Skeletal muscle tissue (tissue), 4 donors: ENCODE measurements around the gene NBEAL2. TPM values are rescaled to one million over a fixed set of nuclear protein-coding genes. Genes with fewer than 3 reads are reported as not detected.

ENCODE experiments used
- H3K27ac ChIP-seq: one replicate; pipeline ENCODE4 v1.7.0; 2013; ENCODE audit warnings: mild to moderate bottlenecking, low read depth, low read length, inconsistent platforms
- H3K27me3 ChIP-seq, 3 donors: one replicate each; pipeline ENCODE4 v1.7.0; 2013; ENCODE audit warnings: low read length in 3 of 3; ENCODE audit not compliant: control insufficient read depth in 3 of 3, insufficient read depth in 3 of 3
- H3K36me3 ChIP-seq, 3 donors: one replicate each; pipeline ENCODE4 v1.7.0; 2013; ENCODE audit warnings: low read length in 3 of 3; ENCODE audit not compliant: control insufficient read depth in 3 of 3, insufficient read depth in 3 of 3
- H3K4me1 ChIP-seq, 3 donors: one replicate each; pipeline ENCODE4 v1.7.0; 2013; ENCODE audit warnings: low read length in 3 of 3, mild to moderate bottlenecking in 3 of 3; ENCODE audit not compliant: control insufficient read depth in 3 of 3, insufficient read depth in 3 of 3
- H3K4me3 ChIP-seq, 3 donors: one replicate each; pipeline ENCODE4 v1.7.0; 2013; ENCODE audit warnings: low read length in 3 of 3
- H3K9ac ChIP-seq, 3 donors: one replicate each; pipeline ENCODE4 v1.7.0; 2013; ENCODE audit warnings: low read length in 3 of 3, mild to moderate bottlenecking in 3 of 3, moderate library complexity in 2 of 3, low read depth in 1 of 3
- H3K9me3 ChIP-seq, 3 donors: one replicate each; pipeline ENCODE4 v1.7.0; 2013; ENCODE audit warnings: low read length in 3 of 3; ENCODE audit not compliant: control insufficient read depth in 3 of 3
- total RNA-seq: library from RNA; depleted of rRNA; stranded (reverse); fragments of >200 nt; gene quantifications from one replicate; pipeline ENCODE4 v1.2.3, GENCODE V29; 2014
- donor health status: Osteomylitis.

The NBEAL2 gene
- total RNA-seq, 1 donor from 2014 or later = 5.2 TPM

GRCh38 chr3:46934498-46935167, 44.8 kb upstream of the NBEAL2 start:
- no peaks in the 10 kb centered on the region for H3K27me3 ChIP-seq
- H3K36me3 ChIP-seq = peaks cover 7 to 11% (median 8%) of the 10 kb centered on the region in 3 donors
- H3K4me1 ChIP-seq = peaks cover 81 to 97% (median 96%) of the 10 kb centered on the region in 3 donors
- no peaks in the 10 kb centered on the region for H3K9me3 ChIP-seq
- peak overlapping the region; percentile 9 to 63 (median 26) for H3K4me3 ChIP-seq
- peak overlapping the region; percentile 92 for H3K27ac ChIP-seq
- H3K9ac ChIP-seq = peak overlapping the region in 2 of 3 donors; percentile 45 to 72

- H3K4me1 ChIP-seq = peaks cover 77 to 98% (median 90%) of the 10 kb centered on the region in 3 donors
- no peaks in the 10 kb centered on the region for H3K27me3 ChIP-seq
- H3K9ac ChIP-seq = peak overlapping the region; percentile 45 to 72 (median 54)
- H3K36me3 ChIP-seq = peaks cover 11 to 17% (median 15%) of the 10 kb centered on the region in 3 donors
- no peaks in the 10 kb centered on the region for H3K9me3 ChIP-seq
- peak overlapping the region; percentile 92 for H3K27ac ChIP-seq
- peak overlapping the region; percentile 9 to 63 (median 26) for H3K4me3 ChIP-seq
Measured at GRCh38 chr3:46935168-46935858, 44.2 kb upstream of the NBEAL2 start.

DNA sequence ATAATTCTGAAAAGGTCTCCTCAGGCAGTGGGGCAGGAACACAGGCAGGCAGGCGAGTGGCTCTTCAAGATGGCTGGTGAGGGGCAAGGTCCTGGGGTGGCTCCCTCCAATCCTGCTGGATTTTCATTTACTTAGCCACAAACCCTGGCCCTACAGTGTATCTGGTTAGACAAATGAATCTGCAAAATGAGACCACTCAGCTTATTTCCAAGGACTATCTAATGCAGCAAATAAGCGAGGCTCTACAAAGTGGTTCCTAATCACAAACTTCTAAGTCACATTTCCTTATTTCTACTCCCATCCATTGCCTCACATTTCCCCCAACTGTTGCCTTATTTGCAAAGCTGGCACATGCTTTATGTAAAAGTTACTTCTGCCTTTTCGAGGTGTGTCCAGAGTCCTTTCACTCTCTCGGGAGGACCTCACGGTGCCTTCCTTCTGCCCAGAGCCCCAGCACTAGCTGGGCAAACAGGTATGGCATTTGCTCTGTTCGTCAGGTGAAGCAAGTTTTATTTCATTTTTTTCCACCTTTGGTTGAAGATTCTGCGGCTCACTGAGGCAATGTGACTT, 43.4 kb upstream of the NBEAL2 start:
- Histone ChIP-seq H3K36me3 (peaks cover 16 to 24% (median 22%) of the 10 kb centered on the region in 3 donors), H3K9ac (peak overlapping the region; percentile 53 to 66 (median 54)), H3K4me3 (peak overlapping the region in 1 of 3 donors; percentile 14), H3K9me3 (no peaks in the 10 kb centered on the region), H3K27ac (peak overlapping the region; percentile 92), H3K27me3 (no peaks in the 10 kb centered on the region), H3K4me1 (peaks cover 69 to 96% (median 83%) of the 10 kb centered on the region in 3 donors)

GRCh38 chr3:46936733-46937250, 42.7 kb upstream of the NBEAL2 start:
- peak overlapping the region; percentile 92 for H3K27ac ChIP-seq
- H3K4me3 ChIP-seq = no peak overlapping the region
- H3K4me1 ChIP-seq = peaks cover 62 to 89% (median 77%) of the 10 kb centered on the region in 3 donors
- H3K9ac ChIP-seq = peak overlapping the region; percentile 50 to 54 (median 54)
- H3K9me3 ChIP-seq = no peaks in the 10 kb centered on the region
- H3K36me3 ChIP-seq = peaks cover 16 to 24% (median 22%) of the 10 kb centered on the region in 3 donors
- no peaks in the 10 kb centered on the region for H3K27me3 ChIP-seq

DNA sequence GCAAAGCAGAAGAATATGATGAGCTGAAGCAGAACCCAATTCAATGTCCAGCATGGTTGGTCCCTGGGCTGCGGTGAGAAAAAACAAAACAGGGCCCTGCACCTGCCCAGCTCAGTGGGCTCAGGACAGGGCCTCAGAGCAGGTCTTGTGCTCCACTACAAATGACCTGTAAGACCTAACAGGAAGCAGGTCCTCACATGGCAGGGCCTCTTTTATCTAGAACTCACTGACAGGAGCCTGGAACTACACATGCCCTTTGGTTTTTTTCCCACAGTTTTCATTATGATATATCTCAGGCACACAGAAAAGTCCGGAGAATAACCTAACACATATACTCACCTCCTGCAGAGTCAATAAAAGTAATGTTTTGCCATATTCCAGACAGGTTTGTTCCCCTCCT, 41.3 kb upstream of the NBEAL2 start:
- H3K4me3 ChIP-seq = no peak overlapping the region
- peak overlapping the region; percentile 65 for H3K27ac ChIP-seq
- peaks cover 56 to 89% (median 75%) of the 10 kb centered on the region in 3 donors for H3K4me1 ChIP-seq
- H3K36me3 ChIP-seq = peaks cover 16 to 24% (median 22%) of the 10 kb centered on the region in 3 donors
- peak overlapping the region in 1 of 3 donors; percentile 35 for H3K9ac ChIP-seq
- no peaks in the 10 kb centered on the region for H3K9me3 ChIP-seq
- no peaks in the 10 kb centered on the region for H3K27me3 ChIP-seq

GRCh38 chr3:46939578-46940445, 39.7 kb upstream of the NBEAL2 start:
- peaks cover 58 to 91% (median 77%) of the 10 kb centered on the region in 3 donors for H3K4me1 ChIP-seq
- peaks cover 16 to 24% (median 22%) of the 10 kb centered on the region in 3 donors for H3K36me3 ChIP-seq

DNA sequence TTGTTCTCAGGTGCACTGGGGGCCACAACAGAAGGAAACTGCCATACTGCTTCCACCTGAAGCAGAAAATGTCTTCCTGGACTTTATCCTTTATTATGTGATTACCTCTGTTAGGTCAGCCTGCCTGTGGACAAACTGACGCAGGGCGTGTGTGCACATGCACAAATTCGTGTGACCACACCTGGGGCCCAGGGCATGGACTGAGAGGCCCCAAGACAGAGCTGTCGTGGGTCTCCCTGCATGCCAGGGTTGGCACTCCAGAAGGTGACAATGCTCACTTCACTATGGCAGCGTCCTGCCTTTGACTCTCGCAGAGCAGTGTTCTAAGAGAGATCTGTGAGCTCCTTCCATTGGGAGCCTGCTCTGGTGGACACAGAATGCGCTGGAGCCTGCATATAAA, 37.4 kb upstream of the NBEAL2 start:
- Histone ChIP-seq H3K9me3 (no peaks in the 10 kb centered on the region), H3K27ac (no peak overlapping the region), H3K27me3 (no peaks in the 10 kb centered on the region), H3K4me1 (peaks cover 51 to 88% (median 69%) of the 10 kb centered on the region in 3 donors), H3K9ac (no peak overlapping the region), H3K36me3 (peaks cover 16 to 24% (median 16%) of the 10 kb centered on the region in 3 donors), H3K4me3 (no peak overlapping the region)

More at GRCh38 chr3:46939578-46940445, 39.7 kb upstream of the NBEAL2 start:
- H3K4me3 ChIP-seq = no peak overlapping the region
- H3K9me3 ChIP-seq = no peaks in the 10 kb centered on the region
- H3K9ac ChIP-seq = peak overlapping the region; percentile 9 to 17 (median 16)
- no peaks in the 10 kb centered on the region for H3K27me3 ChIP-seq
- H3K27ac ChIP-seq = peak overlapping the region; percentile 65

GRCh38 chr3:46942481-46943236, 36.8 kb upstream of the NBEAL2 start:
- H3K4me3 ChIP-seq = no peak overlapping the region
- H3K36me3 ChIP-seq = peaks cover 16 to 19% (median 16%) of the 10 kb centered on the region in 3 donors
- H3K4me1 ChIP-seq = peaks cover 56 to 88% (median 69%) of the 10 kb centered on the region in 3 donors

More at GRCh38 chr3:46942481-46943236, 36.8 kb upstream of the NBEAL2 start:
- Histone ChIP-seq H3K9ac (peak overlapping the region in 2 of 3 donors; percentile 63 to 68), H3K27ac (peak overlapping the region; percentile 21), H3K27me3 (no peaks in the 10 kb centered on the region), H3K9me3 (no peaks in the 10 kb centered on the region)
